HL-60 (cell line): ENCODE measurements around the gene GSN.

Source experiments
- TF ChIP-seq, protein P1 (sequence below): IDR thresholded peaks from one replicate; pipeline ENCODE4 v1.5.1; 2011; ENCODE audit warnings: low read length, control low read depth, inconsistent platforms; ENCODE audit not compliant: insufficient read depth
- TF ChIP-seq, protein P2 (sequence below): IDR thresholded peaks from 2 replicates; pipeline ENCODE4 v1.6.1; 2012; ENCODE audit warnings: low read depth; ENCODE audit not compliant: insufficient replicate concordance

DNA sequence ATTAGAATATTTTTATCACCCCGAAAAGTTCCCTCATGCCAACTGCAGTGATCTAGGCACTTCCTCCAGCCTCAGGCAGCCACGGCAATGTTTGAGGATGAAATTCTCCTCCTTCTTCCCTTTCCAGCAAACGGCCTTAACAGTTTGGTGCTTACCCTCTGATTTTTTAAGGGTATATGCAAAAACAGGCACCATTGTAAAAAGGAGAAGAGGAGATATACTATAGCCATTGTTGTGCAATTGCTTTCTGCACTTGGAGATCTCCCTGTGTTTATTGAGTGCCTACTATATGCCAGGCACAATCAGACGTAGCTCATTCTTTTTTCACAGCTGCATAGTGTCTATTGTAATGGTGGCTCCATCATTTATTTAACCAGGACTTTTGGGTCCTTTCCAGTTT is 29.4 kb downstream of the GSN start:
- TF ChIP-seq, protein P1, sequence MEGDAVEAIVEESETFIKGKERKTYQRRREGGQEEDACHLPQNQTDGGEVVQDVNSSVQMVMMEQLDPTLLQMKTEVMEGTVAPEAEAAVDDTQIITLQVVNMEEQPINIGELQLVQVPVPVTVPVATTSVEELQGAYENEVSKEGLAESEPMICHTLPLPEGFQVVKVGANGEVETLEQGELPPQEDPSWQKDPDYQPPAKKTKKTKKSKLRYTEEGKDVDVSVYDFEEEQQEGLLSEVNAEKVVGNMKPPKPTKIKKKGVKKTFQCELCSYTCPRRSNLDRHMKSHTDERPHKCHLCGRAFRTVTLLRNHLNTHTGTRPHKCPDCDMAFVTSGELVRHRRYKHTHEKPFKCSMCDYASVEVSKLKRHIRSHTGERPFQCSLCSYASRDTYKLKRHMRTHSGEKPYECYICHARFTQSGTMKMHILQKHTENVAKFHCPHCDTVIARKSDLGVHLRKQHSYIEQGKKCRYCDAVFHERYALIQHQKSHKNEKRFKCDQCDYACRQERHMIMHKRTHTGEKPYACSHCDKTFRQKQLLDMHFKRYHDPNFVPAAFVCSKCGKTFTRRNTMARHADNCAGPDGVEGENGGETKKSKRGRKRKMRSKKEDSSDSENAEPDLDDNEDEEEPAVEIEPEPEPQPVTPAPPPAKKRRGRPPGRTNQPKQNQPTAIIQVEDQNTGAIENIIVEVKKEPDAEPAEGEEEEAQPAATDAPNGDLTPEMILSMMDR: no peak
- TF ChIP-seq, protein P2, sequence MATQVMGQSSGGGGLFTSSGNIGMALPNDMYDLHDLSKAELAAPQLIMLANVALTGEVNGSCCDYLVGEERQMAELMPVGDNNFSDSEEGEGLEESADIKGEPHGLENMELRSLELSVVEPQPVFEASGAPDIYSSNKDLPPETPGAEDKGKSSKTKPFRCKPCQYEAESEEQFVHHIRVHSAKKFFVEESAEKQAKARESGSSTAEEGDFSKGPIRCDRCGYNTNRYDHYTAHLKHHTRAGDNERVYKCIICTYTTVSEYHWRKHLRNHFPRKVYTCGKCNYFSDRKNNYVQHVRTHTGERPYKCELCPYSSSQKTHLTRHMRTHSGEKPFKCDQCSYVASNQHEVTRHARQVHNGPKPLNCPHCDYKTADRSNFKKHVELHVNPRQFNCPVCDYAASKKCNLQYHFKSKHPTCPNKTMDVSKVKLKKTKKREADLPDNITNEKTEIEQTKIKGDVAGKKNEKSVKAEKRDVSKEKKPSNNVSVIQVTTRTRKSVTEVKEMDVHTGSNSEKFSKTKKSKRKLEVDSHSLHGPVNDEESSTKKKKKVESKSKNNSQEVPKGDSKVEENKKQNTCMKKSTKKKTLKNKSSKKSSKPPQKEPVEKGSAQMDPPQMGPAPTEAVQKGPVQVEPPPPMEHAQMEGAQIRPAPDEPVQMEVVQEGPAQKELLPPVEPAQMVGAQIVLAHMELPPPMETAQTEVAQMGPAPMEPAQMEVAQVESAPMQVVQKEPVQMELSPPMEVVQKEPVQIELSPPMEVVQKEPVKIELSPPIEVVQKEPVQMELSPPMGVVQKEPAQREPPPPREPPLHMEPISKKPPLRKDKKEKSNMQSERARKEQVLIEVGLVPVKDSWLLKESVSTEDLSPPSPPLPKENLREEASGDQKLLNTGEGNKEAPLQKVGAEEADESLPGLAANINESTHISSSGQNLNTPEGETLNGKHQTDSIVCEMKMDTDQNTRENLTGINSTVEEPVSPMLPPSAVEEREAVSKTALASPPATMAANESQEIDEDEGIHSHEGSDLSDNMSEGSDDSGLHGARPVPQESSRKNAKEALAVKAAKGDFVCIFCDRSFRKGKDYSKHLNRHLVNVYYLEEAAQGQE: no peak
